Measurements from ENCODE around the gene ST6GALNAC2.
A peak's percentile ranks its signal among the peaks of the same experiment; 100 is the strongest.
"Not testable (repeated sequence)": the region's sequence is repeated elsewhere in the genome, so short reads cannot be mapped to it uniquely, and the experiment has no call there.

- not testable (repeated sequence) for TF ChIP-seq CTCF, POLR2A (IDR thresholded peaks at IDR 0.05)
- TF ChIP-seq POLR2AphosphoS5 (IDR thresholded peaks at IDR 0.05) = peak; percentile 25
Measured at GRCh38 chr17:76559460-76559859, 26.2 kb downstream of the ST6GALNAC2 start.
